Prostate gland (tissue), 2 donors: ENCODE data around the gene PSME1. TPM values are rescaled to one million over a fixed set of nuclear protein-coding genes. Genes with fewer than 3 reads are reported as not detected.

Experiments used
- DNase-seq: peaks from one replicate; pipeline ENCODE4 v3.0.0-alpha.2; 2019; ENCODE audit warnings: low spot score
- H3K27ac ChIP-seq, 2 donors: fragments of 200-600 bp; sonication (generic); 2 replicates each; pipeline ENCODE4 v1.5.1; 2017 to 2019
- H3K27me3 ChIP-seq: fragments of 200-600 bp; sonication (generic); replicated peaks from 2 replicates; pipeline ENCODE4 v1.5.1; 2019; ENCODE audit not compliant: insufficient read depth
- H3K36me3 ChIP-seq, 2 donors: fragments of 200-600 bp; sonication (generic); 1 replicate in 1 of 2; 2 replicates in 1 of 2; pipeline versions ENCODE4 v1.5.1 to v1.8.1; 2017 to 2019
- H3K4me1 ChIP-seq: fragments of 200-600 bp; sonication (generic); replicated peaks from 2 replicates; pipeline ENCODE4 v1.5.1; 2019
- H3K4me3 ChIP-seq, 2 donors: fragments of 200-600 bp; sonication (generic); 2 replicates each; pipeline ENCODE4 v1.5.1; 2017 to 2019
- H3K9me3 ChIP-seq: fragments of 200-600 bp; sonication (generic); 2 replicates; pipeline ENCODE4 v1.5.1; 2017
- POLR2A ChIP-seq: fragments of 450-650 bp; IDR thresholded peaks from one replicate; pipeline ENCODE4 v1.6.1; 2016; ENCODE audit warnings: antibody characterized with exemption, mild to moderate bottlenecking
- POLR2AphosphoS5 ChIP-seq: sonication (generic); formaldehyde crosslinking; IDR thresholded peaks from one replicate; pipeline ENCODE4 v1.6.1; 2017; ENCODE audit warnings: antibody characterized with exemption
- WGBS: methylation state at CpG from one replicate; pipeline ENCODE4 v1.1.5; 2018; 5-methylcytosine and 5-hydroxymethylcytosine counted together
- intact Hi-C: fragments of 100-400 bp; cut with DNase I; formaldehyde crosslinking; loops from one replicate; pipeline ENCODE4 v1.14.2; 2022
- total RNA-seq, 2 donors: library from RNA; depleted of rRNA; stranded (reverse); fragments of >200 nt; gene quantifications; one replicate each; pipeline ENCODE4 v1.1.0, GENCODE V29; 2016
- TF ChIP-seq, protein P1 (sequence below), 4 experiments: fragments of 200-600 bp in 2 of 4; fragments of 450-650 bp in 2 of 4; sonication (generic) in 2 of 4; IDR thresholded peaks; 1 replicate in 3 of 4; 2 replicates in 1 of 4; pipeline ENCODE4 v1.5.1; 2016 to 2019; ENCODE audit warnings: antibody characterized with exemption in 4 of 4, mild to moderate bottlenecking in 2 of 4, moderate library complexity in 2 of 4

PSME1 gene
- total RNA-seq, 2 donors from 2014 or later = 85.4 to 213 TPM

DNA sequence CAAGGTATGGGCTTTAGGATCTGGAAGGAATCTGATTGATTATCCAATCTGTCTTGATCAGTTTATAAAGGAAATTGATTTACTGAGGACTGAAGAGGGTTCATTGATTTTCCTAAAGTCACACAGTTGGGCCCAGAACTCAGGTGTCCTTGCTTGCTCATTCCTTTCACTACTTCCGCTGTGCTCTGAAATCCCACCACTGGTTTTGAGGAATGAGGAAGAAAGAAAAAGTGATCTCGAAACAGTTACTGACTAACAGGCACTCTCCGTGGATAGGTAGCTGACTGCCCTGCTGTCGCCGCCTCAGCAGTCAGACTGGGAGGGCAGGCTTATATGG is 5.6 kb upstream of the PSME1 start, which contains the start of gene FITM1:
Gene FITM1 (plus strand): TSS at position 280 of the 337 bp plus-strand sequence. CDS start 905 bp downstream, outside the sequence.
- H3K9me3 ChIP-seq = no peaks in the 10 kb centered on the region
- intact Hi-C loops = no loop called here
- no peak for DNase-seq
- TF ChIP-seq POLR2AphosphoS5 = no peak
- TF ChIP-seq, protein P1, sequence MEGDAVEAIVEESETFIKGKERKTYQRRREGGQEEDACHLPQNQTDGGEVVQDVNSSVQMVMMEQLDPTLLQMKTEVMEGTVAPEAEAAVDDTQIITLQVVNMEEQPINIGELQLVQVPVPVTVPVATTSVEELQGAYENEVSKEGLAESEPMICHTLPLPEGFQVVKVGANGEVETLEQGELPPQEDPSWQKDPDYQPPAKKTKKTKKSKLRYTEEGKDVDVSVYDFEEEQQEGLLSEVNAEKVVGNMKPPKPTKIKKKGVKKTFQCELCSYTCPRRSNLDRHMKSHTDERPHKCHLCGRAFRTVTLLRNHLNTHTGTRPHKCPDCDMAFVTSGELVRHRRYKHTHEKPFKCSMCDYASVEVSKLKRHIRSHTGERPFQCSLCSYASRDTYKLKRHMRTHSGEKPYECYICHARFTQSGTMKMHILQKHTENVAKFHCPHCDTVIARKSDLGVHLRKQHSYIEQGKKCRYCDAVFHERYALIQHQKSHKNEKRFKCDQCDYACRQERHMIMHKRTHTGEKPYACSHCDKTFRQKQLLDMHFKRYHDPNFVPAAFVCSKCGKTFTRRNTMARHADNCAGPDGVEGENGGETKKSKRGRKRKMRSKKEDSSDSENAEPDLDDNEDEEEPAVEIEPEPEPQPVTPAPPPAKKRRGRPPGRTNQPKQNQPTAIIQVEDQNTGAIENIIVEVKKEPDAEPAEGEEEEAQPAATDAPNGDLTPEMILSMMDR (IDR thresholded peaks at IDR 0.05) = no peak
- TF ChIP-seq POLR2A = no peak
- no peak within 1 kb of the TSS for H3K4me3 ChIP-seq
- H3K4me1 ChIP-seq = no peaks in the 10 kb centered on the region
- no peaks in the 10 kb centered on the region for H3K36me3 ChIP-seq
- no peaks in the 10 kb centered on the region for H3K27me3 ChIP-seq
- 89% methylated on average over 5 of the region's 5 CpGs for WGBS
- no peak within 1 kb of the TSS for H3K27ac ChIP-seq

DNA sequence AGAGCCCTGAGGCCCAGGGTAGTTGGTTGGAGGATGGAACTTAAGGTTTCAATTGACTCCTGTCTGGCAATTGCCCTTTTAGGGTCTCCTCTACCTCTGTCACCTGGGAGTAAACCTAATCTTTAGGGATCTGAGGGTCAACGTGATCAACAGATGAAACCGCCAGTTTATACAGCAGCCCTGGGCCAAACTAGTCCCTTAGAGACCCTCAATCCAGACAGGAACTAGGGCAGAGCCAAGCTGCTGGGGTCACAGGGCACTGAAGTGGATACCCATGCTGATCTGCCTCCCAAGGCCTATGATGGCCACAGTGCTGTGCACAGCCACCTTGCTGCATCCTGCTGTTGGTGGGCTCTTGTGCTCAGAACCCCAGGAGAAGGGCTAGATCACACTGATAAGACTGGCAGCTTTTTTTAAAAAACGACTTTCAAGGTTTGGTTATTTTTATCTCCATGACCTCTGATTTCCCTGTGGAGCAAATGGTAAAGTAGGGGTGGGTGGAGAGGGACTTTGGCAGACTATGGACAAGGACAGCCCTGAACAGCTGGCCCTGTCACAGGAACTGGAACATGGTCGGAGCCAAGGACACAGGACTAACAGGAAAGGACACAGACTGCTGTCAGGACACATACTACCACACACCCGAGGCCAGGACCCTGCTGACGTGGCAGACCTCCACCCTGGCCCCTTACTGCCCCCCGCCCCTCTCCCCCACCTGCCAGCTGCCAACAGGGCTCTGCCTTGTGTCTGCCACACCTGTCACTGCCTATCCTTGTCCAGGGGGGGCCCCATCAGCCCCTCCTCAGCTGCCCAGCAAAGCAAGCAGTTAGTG is 5.1 kb upstream of the PSME1 start:
- intact Hi-C loops = no loop called here
- Histone ChIP-seq H3K27ac (no peak overlapping the region), H3K36me3 (no peaks in the 10 kb centered on the region), H3K4me1 (no peaks in the 10 kb centered on the region), H3K4me3 (no peak overlapping the region), H3K27me3 (no peaks in the 10 kb centered on the region), H3K9me3 (no peaks in the 10 kb centered on the region)
- TF ChIP-seq POLR2AphosphoS5 = no peak
- no peak for TF ChIP-seq POLR2A
- TF ChIP-seq, protein P1 (IDR thresholded peaks at IDR 0.05) = no peak
- no peak for DNase-seq
- WGBS = 59% methylated on average over 7 of the region's 7 CpGs

DNA sequence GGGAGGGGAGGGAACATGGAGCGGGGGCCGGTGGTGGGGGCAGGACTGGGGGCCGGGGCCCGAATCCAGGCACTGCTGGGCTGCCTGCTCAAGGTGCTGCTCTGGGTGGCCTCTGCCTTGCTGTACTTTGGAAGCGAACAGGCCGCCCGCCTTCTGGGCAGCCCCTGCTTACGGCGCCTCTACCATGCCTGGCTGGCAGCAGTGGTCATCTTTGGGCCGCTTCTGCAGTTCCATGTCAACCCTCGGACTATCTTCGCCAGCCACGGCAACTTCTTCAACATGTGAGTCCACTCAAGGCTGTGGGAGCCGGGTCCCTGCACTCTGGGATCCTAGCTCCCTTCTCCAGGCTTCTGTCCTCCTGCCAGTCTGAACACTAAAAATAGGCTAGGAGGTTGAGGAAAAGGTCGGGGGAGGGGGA is 4.4 kb upstream of the PSME1 start:
- Histone ChIP-seq H3K9me3 (no peaks in the 10 kb centered on the region), H3K36me3 (no peaks in the 10 kb centered on the region), H3K4me3 (no peak overlapping the region), H3K27ac (no peak overlapping the region), H3K4me1 (no peaks in the 10 kb centered on the region), H3K27me3 (no peaks in the 10 kb centered on the region)
- DNase-seq = no peak
- TF ChIP-seq, protein P1 (IDR thresholded peaks at IDR 0.05) = no peak
- TF ChIP-seq POLR2A (no peak), POLR2AphosphoS5 (no peak)
- WGBS = 81% methylated on average over 15 of the region's 15 CpGs
- intact Hi-C loops = no loop called here

DNA sequence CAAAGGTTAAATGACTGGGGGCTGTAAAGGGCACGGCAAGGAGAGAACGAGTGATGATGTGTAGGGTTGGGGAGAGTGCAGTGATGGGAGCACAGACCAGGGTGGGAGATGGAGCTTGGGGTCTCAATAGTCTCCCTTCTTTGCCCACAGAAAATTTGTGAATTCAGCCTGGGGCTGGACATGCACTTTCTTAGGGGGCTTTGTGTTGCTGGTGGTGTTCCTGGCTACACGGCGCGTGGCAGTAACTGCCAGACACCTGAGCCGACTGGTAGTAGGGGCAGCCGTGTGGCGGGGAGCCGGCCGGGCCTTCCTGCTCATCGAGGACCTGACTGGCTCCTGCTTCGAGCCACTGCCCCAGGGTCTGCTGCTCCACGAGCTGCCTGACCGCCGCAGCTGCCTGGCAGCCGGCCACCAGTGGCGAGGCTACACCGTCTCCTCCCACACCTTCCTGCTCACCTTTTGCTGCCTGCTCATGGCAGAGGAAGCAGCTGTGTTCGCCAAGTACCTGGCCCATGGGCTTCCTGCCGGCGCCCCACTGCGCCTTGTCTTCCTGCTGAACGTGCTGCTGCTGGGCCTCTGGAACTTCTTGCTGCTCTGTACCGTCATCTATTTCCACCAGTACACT is 3.8 kb upstream of the PSME1 start:
- TF ChIP-seq POLR2AphosphoS5 (no peak), POLR2A (no peak)
- TF ChIP-seq, protein P1 (IDR thresholded peaks at IDR 0.05) = no peak
- DNase-seq = no peak
- no peaks in the 10 kb centered on the region for H3K36me3 ChIP-seq
- H3K4me1 ChIP-seq = peaks cover 2% of the 10 kb centered on the region
- no peak overlapping the region for H3K4me3 ChIP-seq
- peak overlapping the region in 1 of 2 donors; percentile 13 for H3K27ac ChIP-seq
- intact Hi-C loops = no loop called here
- no peaks in the 10 kb centered on the region for H3K27me3 ChIP-seq
- WGBS = 45% methylated on average over 21 of the region's 24 CpGs
- no peaks in the 10 kb centered on the region for H3K9me3 ChIP-seq
